Activated CD8-positive, alpha-beta memory T cell treated with anti-CD3 and anti-CD28 coated beads, Interleukin-2, amount 50 U/mL, for 24 hours (primary cell): Measurements from ENCODE around the gene ADARB2.

Source experiments
- DNase-seq: peaks from one replicate; pipeline ENCODE4 v3.0.0-alpha.2; 2020; ENCODE audit errors: extremely low read depth

Gene ADARB2

DNA sequence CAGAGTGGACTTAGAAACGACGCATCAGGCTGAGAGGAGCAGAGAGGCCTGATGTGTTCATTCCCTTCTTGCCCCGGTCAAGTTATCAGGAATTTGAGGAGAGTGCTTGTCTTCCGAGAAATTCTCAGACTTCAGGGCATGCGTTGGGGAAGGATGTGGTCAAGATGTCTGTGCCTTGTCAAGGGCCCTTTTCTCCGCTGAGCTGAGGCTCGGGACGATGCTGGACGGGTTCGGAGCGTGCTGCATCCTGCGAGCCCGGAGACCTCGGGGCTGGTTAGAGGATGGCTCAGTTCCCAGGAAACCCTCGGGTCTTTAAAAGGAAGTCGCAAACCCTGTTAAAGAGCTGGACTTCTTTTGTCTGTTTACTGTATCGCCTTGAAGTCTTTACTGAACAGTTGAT lies 325.4 kb downstream of the ADARB2 start:
- no peak for DNase-seq

DNA sequence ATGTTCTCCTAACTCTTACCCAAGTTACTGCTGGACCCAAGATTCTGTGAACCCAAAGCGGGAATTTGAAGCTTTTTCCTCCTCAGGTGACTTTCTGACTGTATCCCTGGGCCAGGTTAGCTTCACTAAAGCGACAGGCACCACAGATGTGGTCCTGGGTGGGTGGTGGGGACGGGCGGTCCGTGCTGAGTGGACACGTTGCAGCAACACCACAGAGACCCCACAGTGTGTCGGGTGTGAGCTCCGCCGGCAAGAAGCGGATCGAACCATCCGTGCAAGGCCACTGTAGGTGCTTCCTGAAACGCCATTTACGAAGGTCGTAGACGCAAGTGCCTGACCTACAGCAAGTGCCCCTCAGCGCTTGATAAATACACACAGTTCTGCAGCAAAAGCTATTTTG lies 325.9 kb downstream of the ADARB2 start:
- DNase-seq, result no peak

DNA sequence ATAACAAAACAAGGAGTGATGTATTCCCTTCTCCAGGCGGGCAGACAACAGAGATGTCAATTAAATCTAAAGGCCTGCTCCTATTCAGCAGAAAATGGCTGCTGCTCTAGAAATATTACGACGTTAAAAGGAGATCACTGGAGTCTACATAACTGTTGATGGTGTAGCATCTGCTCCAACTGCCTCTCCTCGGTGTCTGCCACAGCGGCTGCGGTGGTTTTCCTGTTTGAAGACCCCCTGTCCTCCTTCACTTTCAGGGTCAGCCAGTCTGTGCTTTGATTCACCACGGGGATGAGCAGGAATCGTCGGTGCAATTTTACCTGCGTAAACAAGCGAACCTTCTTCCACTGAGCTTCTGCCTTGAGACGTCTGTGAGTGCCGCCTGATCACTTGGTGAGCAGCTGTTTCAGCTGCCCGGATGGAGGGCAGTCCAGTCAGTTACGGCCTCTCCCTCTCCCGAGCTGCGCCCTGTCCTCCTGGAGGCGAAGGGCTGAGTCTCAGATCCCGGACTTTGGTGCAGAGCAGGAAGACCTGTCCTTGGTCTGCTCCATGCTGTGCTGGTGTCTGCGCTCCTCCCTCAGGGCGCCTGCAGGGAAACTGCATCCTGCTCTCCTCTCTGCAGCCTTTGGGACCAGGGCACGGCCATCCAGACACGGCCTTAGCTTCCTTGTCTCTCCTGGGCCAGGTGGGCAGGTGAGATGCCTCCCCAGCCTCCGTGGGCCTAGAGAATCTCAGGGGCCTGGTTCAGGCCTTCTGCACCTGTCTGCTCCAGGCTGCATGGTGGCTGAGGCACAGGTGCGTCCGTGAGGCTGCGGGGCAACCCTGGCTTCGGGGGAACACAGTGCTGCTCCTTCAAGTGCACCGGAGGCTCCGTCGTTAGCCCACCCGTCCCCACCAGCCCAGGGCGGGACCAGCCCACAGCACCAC lies 326.6 kb downstream of the ADARB2 start:
- no peak for DNase-seq

DNA sequence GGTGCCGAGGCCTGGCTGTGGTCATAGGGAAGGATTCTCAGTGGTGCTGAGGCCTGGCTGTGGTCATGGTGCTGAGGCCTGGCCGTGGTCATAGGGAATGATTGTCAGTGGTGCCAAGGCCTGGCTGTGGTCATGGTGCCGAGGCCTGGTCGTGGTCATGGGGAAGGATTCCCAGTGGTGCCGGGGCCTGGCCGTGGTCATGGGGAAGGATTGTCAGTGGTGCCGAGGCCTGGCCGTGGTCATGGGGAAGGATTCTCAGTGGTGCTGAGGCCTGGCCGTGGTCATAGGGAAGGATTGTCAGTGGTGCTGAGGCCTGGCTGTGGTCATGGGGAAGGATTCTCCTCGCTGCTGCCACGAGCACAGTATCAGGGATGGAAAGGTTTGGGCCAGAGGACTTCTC lies 327.3 kb downstream of the ADARB2 start:
- DNase-seq, result no peak

DNA sequence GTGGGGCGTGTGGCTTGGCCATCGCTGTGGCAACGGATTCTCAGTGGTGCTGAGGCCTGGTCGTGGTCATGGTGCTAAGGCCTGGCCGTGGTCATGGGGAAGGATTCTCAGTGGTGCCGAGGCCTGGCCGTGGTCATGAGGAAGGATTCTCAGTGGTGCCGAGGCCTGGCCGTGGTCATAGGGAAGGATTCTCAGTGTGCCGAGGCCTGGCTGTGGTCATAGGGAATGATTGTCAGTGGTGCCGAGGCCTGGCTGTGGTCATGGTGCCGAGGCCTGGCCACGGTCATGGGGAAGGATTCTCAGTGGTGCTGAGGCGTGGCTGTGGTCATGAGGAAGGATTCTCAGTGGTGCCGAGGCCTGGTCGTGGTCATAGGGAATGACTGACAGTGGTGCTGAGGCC lies 327.9 kb downstream of the ADARB2 start:
- no peak for DNase-seq

DNA sequence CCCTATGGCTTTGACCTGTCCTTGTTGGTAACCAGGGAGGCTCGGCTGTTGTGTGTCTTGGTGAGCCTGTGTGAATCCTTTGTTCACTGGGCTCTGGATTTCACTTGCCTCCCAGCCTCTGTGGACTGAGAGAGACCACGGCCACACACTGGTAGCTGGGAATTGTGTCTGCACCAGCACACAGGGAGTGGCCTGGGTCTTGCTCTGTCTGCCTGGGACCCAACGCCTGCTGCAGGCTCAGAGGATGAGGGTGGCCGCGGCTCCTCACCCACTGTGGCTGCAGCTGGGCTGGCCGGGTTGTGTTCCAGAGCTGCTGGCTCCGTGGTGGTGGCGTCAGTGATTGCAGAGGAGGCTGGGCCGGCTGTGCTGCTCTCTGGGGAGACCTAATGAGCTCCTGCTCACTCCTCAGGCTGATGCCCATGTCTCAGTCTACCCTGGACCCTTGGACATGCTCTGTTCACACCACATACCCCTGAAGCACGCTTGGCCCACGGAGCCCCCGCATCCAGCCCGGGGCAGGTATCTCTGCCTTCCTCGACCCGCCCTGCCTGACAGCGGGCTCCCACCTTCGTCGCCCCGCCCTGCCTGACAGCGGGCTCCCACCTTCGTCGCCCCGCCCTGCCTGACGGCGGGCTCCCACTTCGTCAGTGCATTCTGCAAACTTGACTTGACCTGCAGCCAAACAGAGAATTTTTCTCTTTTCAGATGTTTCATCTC lies 328.5 kb downstream of the ADARB2 start:
- DNase-seq, result no peak

DNA sequence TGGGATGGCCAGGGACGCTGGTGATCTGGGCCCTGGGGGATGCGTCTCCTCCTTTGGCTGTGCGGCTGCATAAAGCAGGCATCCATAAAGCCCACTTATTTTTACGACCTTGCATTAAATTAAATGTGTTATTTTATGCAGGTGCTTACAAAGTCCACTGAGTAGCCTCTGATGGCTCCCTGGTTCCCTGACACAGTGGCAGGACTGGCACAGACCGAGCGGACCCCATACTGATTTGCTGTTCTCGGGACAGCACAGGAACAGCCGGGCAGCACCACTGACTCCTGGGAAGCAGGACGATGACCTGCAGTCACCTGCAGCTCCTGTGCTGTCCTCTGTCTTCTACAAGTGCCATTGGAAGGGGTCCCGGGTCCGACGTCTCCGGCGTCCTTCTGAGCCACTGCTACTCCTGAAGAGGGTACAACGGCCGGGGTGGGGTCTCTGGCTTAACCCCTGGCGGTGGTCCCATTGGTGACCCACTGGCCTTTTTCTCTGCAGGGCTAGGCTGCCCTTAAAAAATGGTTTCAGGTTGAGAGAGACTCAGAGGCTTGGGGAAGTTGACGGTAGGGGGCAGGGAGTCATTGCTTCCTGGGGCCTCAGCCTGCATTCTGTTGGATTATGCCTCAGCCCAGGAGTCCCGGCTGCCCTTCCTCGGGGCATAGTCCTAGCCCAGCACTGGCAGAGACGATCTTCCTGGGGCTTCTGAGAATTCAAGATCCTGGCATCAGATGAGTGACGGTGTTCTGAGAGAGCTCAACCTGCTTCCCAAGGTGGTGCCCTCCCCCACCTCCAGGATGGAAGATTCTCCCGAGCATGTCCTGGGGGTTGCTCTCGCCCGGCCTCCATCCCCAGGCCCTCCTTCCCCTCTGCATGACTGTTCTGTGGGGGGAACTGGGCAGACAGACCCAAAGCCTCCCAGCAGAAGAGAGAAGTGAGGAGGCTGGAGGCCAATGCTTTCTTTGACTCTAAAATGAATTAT lies 330.1 kb downstream of the ADARB2 start:
- no peak for DNase-seq

DNA sequence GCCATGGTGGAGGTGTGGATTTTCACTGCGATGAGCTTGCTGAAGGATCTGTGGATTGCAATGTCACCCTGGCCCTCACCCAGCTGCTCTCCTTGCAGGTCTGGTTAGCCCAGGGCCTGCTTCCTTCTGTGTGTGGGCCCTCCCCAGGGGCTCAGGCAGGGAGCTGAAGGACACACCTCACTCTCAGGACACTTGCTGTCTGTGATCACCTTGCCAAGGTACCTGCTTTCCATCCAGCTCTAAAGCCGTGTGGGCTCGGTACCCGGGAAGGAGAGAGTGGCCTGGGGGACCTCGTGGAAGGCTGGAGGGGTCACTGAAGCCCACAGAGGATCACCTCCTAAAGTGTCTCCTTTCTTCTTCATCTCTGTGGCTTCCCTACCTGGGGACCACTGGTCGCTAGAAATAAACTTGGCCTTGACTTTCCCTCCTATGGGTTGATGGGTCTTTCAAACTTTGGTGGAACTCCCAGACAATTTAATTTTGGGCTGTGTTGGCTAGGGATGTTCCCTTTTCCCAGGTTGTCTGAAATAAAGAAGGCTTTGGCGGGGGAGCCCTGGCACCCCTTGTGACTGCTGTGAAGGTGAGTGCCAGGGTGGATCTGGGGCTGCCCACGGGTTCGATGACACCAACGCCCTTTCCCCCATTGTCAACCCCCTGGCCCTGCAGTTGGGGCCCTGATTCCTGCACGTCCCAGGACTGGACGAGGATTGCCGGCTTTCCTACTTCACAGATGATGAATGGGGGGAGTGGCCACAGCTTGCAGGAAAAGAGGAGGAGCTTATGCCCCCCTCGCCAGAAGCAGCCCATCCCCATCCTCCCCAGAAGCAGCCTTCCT lies 331.0 kb downstream of the ADARB2 start:
- no peak for DNase-seq

DNA sequence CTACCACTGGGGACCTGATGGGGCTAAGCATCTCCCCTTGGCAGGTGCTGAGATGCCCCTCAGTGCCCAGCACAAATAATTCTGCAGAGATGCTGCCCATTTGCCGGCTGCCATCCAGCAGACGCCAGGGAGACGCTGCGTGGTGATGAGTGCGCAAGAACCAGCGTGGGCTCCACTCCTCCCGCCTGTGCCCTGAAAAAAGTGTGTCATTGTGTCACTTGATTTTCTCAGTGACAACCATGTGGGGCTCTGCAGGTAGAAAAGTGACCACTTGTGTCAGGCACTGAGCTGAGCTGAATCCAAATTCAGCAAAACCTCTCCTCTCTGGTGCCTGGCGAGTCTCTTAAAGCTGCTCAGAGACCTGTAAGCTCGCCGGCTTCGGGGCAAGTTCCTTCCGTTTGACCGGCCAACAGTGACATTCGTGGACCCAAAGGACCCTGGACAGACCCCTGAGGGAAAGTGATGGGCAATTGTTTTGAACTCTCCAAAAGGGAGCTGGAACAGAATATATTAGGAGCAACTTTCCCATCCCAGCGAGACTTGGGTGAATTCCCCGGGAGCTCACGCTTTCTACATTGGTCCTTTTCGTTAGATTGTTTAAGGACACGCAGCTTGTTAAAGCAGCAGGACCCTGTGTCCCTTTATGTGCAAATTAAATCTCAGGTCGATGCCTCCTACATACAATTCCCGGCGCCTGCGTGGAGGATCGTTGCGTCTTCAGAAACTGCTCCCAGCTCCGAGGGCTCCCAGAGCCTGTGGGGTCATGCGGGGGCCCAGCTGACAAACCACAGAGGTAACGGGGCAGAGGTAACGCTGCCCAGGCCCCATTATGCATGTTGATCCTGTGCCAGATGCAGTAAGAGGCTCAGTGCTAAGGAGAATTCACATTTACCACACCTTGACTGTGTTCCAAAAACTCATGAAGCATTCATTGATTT lies 332.7 kb downstream of the ADARB2 start:
- no peak for DNase-seq

DNA sequence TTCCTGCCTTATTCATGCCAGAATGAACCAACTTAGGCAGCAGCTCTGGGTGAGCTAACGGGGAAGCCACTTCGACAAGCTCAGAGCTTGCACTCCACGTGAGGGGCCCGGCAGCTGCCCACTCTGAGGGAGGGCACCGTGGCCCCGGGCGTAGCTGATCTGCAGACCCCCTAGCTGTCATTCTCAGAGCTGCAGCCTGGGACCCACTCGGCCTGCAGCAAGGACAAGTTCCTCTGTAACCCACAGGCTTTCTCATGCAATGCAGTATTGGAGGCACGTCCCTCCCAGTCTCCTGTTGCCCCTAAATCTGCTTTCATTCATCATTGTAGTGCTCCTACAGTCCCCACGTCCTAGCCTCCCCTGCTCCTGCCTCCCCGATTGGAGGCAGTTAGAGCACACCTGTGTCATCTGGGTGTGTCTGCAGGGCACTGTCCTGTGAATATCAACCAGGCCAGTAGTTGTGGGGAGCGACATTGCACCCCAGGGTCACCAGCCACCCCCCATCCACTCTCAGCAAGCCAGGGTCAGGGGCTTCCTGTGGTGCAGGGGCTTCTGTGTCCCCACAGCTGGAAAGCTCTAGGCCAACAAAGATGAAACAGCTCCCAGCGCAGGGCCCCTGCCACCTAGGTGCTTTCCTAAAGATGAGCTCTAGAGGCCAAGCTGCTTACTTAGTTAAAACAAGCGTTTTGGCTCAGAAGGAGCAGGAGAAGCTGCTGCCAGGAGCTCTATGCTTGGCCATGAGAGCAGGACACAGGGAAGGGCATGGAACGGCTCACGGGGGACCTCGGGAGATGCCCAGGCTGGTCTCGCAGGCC lies 333.6 kb downstream of the ADARB2 start:
- no peak for DNase-seq

DNA sequence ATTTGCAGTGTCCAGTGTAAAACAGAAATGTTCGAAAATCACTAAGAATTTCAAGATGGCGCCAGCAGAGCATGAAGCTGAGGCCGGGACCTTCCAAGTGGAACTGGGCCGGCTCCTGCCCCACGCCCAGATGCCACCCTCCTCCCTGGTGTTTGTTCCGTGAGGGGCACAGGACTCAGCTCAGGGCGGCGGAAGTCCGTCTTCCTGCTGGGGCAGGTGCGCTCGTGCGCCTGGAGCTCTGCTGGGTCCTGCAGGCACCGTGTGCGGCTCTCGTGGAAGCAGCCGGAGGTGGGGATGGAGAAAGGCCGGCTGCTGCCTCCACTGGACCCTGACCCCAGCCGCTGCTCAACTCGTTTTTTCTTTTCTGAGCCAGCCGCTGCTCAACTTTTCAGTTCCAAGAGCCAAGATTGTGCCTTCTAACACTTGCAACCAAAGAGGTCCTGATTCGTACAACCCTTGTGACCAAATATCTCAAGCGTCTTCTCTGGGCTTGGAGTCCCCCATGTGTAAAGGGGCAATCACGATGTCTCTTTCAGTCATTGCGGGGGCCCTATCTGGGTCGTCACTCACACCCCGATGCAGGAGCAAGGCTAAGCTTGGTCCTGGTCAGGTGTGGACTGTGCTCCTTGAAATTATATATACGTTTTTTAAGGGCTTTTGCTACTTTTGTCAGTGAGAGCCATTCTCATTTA lies 334.4 kb downstream of the ADARB2 start:
- no peak for DNase-seq

DNA sequence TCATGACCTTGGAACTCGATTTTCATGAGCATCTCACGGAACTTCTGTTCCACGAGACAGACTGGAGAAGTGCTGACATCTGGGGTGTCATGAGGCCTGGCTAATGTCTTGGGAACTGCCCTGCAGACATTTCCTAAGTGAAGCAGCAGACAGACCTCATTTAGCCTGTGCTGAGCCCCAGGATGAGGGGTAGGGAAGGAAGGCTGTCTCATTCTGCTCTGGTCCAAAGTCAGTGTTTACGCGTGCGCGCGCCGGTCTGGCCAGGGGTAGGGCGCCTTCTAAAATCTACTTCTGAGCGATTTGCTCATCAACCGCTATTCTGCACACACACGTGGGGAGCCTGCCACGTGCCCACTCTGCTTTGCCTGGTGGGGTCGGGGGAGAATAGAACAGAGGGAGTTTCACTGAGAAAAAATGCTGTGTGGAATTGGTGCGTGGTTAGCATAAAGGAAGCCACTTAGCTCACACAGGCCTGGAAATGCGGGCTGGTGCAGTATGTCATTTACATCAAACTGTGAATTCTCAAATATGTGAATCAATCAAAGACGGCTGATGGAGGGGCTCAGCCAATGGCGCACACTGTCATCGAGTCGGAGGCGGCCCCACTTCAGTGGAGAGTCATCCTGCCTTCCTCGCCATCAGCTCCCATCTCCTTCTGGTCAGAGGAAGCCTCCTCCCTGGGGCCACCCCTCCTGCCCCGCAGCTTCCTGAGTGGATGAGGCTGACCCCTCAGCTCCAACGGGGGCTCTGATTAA lies 335.1 kb downstream of the ADARB2 start:
- DNase-seq, result no peak

DNA sequence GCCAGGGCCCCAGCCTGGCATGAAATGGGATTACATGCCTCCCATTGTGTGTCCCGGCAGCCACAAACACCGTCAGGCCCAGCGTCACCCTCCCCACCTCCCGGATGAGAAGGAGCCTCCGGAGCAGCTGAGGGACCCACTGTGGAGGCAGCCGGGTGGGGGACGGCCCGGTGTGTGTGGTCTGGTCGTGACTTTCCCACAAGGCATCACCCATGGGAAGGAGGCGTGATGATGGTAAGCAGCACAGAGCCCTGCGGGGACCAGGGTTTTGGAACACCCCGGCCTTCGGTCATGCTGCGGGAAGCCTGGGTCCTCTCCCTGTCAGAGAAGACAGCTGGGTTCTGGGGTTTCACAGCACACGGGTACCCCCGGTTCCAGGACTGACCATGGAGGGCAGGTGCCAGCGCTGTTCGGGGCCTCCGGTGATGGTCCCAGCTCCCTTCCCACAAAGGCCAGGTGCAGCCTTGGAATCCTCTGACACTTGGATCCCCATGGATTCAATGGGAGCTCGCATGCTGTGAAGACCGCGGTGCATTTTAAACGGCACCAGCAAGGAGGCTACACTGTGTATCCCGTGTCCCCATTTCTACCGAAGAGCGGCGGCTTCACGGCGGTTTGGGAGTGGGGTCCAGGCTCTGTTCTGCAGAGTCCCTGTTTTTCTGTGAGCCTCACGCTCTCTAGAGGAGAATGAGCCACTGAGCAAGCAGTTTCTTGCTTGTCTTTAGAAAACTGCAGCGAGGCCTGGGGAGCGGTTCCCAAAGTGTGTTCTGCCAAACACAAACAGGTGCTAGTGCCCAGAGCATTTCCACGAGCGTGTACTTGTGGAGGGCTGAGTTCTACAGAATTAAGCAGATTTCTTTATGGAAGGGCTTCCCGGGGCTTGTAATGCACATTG lies 336.0 kb downstream of the ADARB2 start:
- no peak for DNase-seq

DNA sequence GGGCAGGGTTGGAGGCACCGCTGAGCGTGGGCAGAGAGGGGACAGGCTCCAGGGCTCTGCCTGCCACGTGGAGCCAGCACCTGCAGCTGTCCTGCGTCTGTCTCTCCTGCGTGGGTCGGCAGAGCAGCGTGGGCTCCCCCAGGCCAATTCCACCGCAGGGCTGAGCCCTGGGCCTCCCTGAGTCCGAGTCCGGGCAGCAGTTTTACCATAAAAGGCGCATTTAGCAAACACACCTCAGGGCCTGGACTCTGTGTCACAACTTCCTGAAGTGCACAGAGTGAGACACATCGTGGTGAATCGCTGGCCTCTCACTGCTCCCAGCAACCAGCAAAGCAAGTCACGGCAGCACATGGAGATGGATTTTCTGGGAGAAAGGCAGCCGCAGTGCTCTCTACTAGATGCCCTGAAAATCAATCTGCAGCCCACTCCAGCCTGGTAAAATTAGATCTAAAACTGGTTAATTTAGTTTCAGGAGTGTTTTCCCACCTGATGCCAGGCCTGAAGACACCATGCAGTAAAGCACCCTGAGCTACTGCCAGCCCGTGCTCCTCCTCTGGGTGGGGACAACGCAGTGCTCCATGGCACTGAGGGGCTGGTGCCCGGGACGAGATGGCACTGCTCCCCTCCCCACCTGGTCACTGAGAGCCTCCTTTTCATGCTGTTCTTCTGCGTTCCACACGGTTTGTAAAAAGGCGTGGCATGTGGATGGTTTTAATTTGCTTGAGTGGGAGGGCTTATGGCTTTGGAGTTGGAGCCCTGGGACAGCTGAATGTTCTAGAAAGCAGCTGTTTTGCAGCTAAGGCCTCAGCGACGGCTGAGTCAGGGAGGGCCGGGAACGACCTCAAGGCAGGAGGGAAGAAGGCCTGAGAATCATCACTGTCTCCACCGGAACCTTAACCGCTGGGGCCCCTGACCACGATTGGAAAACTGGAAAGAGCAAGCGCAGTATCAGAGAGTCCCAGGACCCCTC lies 336.9 kb downstream of the ADARB2 start:
- no peak for DNase-seq

DNA sequence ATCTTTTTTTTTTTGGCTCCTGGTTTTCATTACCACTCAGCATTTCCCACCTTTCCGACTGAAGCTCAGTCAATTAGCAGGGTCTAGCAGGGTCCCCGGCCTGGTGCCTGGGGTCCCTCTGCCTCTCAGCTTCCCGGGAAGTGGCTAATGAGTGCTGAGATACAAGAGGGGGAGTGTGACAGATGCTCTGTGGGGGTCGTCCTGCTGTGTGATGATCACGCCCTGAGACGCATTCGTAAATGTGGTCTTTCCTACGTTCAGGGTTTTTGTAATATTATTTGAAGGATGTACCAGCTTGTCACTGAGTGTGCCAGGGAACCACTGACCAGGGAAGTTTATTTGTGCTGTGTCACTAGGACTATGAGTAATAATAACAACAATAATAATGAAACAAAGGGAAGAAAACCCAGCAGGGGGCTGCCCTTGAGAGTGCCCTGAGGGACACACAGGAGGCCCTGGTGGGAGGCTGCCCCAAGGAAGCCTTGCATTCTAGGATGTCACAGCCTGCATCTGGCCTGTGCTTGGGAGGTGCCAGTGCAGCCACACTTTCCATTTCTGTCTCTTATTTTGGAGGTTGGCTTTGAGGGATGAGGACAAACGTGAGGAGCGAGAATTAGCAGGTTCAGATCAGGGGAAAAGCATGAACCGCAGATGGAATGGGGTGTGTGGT lies 337.8 kb downstream of the ADARB2 start:
- DNase-seq, result no peak
